ENCODE data around the gene PDAP1.

GRCh38 chr7:99408379-99409191 is at the start of gene PDAP1, which contains the start of gene BUD31:
- TF ChIP-seq ZNF3 (CRISPR knock-in tag; IDR thresholded peaks at IDR 0.05): no peak
- TF ChIP-seq EP300 (IDR thresholded peaks at IDR 0.05; ENCODE audit: low read length): peak; percentile 60; the same call in 1 of the 2 replicates
- no peak for TF ChIP-seq HDAC2 (IDR thresholded peaks at IDR 0.05)
- 0 out of 2 replicates have a peak, but pooled peaks have one; percentile 10 for TF ChIP-seq BHLHE40 (IDR thresholded peaks at IDR 0.05; ENCODE audit: low read length)
- peak; percentile 81 for TF ChIP-seq TBP (optimal IDR thresholded peaks at IDR 0.05; ENCODE audit: low read depth, low read length)
- TF ChIP-seq U2AF1 (optimal IDR thresholded peaks at IDR 0.05; ENCODE audit: low read depth, low read length): no peak
- TF ChIP-seq, protein P1, sequence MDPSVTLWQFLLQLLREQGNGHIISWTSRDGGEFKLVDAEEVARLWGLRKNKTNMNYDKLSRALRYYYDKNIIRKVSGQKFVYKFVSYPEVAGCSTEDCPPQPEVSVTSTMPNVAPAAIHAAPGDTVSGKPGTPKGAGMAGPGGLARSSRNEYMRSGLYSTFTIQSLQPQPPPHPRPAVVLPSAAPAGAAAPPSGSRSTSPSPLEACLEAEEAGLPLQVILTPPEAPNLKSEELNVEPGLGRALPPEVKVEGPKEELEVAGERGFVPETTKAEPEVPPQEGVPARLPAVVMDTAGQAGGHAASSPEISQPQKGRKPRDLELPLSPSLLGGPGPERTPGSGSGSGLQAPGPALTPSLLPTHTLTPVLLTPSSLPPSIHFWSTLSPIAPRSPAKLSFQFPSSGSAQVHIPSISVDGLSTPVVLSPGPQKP (CRISPR knock-in tag; IDR thresholded peaks at IDR 0.05): no peak

All from K562 (cell line).